Smooth muscle cell (in vitro differentiated cells): Measurements from ENCODE around the gene BTBD10. TPM values are rescaled to one million over a fixed set of nuclear protein-coding genes. Genes with fewer than 3 reads are reported as not detected.

Experiments used
- DNase-seq: peaks from one replicate; lab custom pipeline; 2025; ENCODE audit not compliant: unreplicated experiment; lab: John Stamatoyannopoulos, UW
- H2AFZ ChIP-seq: fragments of 200-600 bp; sonication (generic); 2 replicates; pipeline ENCODE4 v1.6.0; 2016; ENCODE audit warnings: antibody characterized with exemption, low read depth, mild to moderate bottlenecking
- H3F3A ChIP-seq: fragments of 200-600 bp; sonication (generic); 2 replicates; pipeline ENCODE4 v1.6.0; 2017; ENCODE audit warnings: antibody characterized with exemption, low read depth
- H3K27ac ChIP-seq: fragments of 200-600 bp; sonication (generic); 2 replicates; pipeline ENCODE4 v1.5.1; 2016; ENCODE audit warnings: low read depth, mild to moderate bottlenecking
- H3K27me3 ChIP-seq: fragments of 200-600 bp; sonication (generic); 2 replicates; pipeline ENCODE4 v1.6.1; 2016; ENCODE audit warnings: low read depth, mild to moderate bottlenecking
- H3K36me3 ChIP-seq: fragments of 200-600 bp; sonication (generic); 2 replicates; pipeline ENCODE4 v1.5.1; 2016; ENCODE audit warnings: low read depth
- H3K4me1 ChIP-seq: fragments of 200-600 bp; sonication (generic); 2 replicates; pipeline ENCODE4 v1.5.1; 2016; ENCODE audit warnings: low read depth
- H3K4me2 ChIP-seq: fragments of 200-600 bp; sonication (generic); 2 replicates; pipeline ENCODE4 v1.6.0; 2016; ENCODE audit warnings: mild to moderate bottlenecking
- H3K4me3 ChIP-seq: fragments of 200-600 bp; sonication (generic); 2 replicates; pipeline ENCODE4 v1.5.1; 2016; ENCODE audit warnings: mild to moderate bottlenecking
- H3K79me2 ChIP-seq: fragments of 200-600 bp; sonication (generic); 2 replicates; pipeline ENCODE4 v1.6.0; 2016; ENCODE audit warnings: low read depth, mild to moderate bottlenecking
- H3K9ac ChIP-seq: fragments of 200-600 bp; sonication (generic); 2 replicates; pipeline ENCODE4 v1.6.0; 2016; ENCODE audit warnings: low read depth
- H3K9me3 ChIP-seq: fragments of 200-600 bp; sonication (generic); replicated peaks from 2 replicates; pipeline ENCODE4 v1.5.1; 2016; ENCODE audit warnings: low read depth
- H4K20me1 ChIP-seq: fragments of 200-600 bp; sonication (generic); 2 replicates; pipeline ENCODE4 v1.6.0; 2016; ENCODE audit warnings: low read depth
- CTCF ChIP-seq: fragments of 200-600 bp; sonication (generic); IDR thresholded peaks from 2 replicates; pipeline ENCODE4 v1.5.1; 2017; ENCODE audit warnings: borderline replicate concordance, mild to moderate bottlenecking, antibody characterized with exemption; ENCODE audit not compliant: insufficient read depth, poor library complexity, severe bottlenecking
- WGBS: methylation state at CpG from one replicate; pipeline ENCODE4 v1.1.7; 2016; ENCODE audit warnings: low lambda C conversion rate; 5-methylcytosine and 5-hydroxymethylcytosine counted together
- polyA plus RNA-seq: library from polyadenylated mRNA; unstranded; fragments of >200 nt; fragmentation: Nextera tagmentation; extraction: Ambion mirVana; gene quantifications from 2 replicates; pipeline ENCODE4 v1.2.1, GENCODE V29; 2016
- total RNA-seq: library from RNA; depleted of rRNA; stranded (reverse); fragments of >200 nt; gene quantifications from 2 replicates; pipeline ENCODE4 v1.2.3, GENCODE V29; 2014

The BTBD10 gene
- total RNA-seq (48.5 and 56.0 TPM in 2 replicates), polyA plus RNA-seq (22.3 and 40.5 TPM in 2 replicates)

GRCh38 chr11:13462901-13463778 lies at the start of gene BTBD10:
Gene BTBD10 (minus strand): TSS chr11:13463222. CDS start chr11:13445124, 18,098 bp downstream.
- no peak for TF ChIP-seq CTCF
- Histone ChIP-seq H3K27ac (peak within 1 kb of the TSS; percentile 72), H3K36me3 (no peaks in the 10 kb centered on the region)

GRCh38 chr11:13503393-13503792 lies 40.4 kb upstream of the BTBD10 start:
- Histone ChIP-seq H3K9me3 (no peaks in the 10 kb centered on the region), H3K27ac (no peak overlapping the region), H4K20me1 (no peaks in the 10 kb centered on the region), H3K4me2 (no peak overlapping the region), H3K27me3 (no peaks in the 10 kb centered on the region), H3K79me2 (no peaks in the 10 kb centered on the region), H3K36me3 (no peaks in the 10 kb centered on the region), H2AFZ (no peak overlapping the region), H3F3A (no peaks in the 10 kb centered on the region), H3K9ac (no peak overlapping the region), H3K4me3 (no peak overlapping the region), H3K4me1 (no peaks in the 10 kb centered on the region)
- WGBS, result 94% methylated on average over 1 of the region's 1 CpG
- no peak for TF ChIP-seq CTCF
- no peak for DNase-seq

More at GRCh38 chr11:13462901-13463778, at the start of gene BTBD10:
- Histone ChIP-seq H3K4me1 (peaks cover 8% of the 10 kb centered on the region), H4K20me1 (peaks cover 21% of the 10 kb centered on the region), H3K4me3 (peak within 1 kb of the TSS; percentile 85), H2AFZ (peak within 1 kb of the TSS; percentile 94), H3F3A (no peaks in the 10 kb centered on the region), H3K4me2 (peak within 1 kb of the TSS; percentile 88), H3K27me3 (no peaks in the 10 kb centered on the region), H3K9me3 (no peaks in the 10 kb centered on the region), H3K79me2 (peaks cover 41% of the 10 kb centered on the region), H3K9ac (peak within 1 kb of the TSS; percentile 88)
- WGBS, result under 1% methylated on average over 65 of the region's 71 CpGs
- peak; percentile 82 for DNase-seq

DNA sequence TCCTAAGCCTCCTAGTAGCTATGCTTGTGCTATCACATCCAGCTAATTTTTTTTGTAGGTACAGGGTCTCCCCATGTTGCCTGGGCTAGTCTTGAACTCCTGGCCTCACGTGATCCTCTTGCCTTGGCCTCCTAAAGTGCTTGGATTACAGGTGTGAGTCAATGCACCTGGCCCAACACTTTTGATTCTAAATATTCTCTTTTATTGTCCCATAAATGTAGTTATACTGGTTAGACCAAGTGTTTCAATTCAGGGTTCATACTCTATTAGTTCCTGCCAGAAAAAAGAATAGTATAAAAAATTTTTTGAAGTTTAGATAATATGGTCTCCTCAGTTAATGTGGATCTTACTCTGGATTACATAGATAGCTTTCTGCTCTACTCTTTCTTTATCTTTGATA lies 39.5 kb upstream of the BTBD10 start:
- Histone ChIP-seq H3K9ac (no peak overlapping the region), H3K27me3 (no peaks in the 10 kb centered on the region), H3F3A (no peaks in the 10 kb centered on the region), H3K27ac (no peak overlapping the region), H3K4me3 (no peak overlapping the region), H2AFZ (no peak overlapping the region), H3K79me2 (no peaks in the 10 kb centered on the region), H3K36me3 (no peaks in the 10 kb centered on the region), H3K4me2 (no peak overlapping the region), H3K9me3 (no peaks in the 10 kb centered on the region), H4K20me1 (no peaks in the 10 kb centered on the region), H3K4me1 (no peaks in the 10 kb centered on the region)
- no peak for DNase-seq
- WGBS, result 88% methylated on average over 1 of the region's 1 CpG
- TF ChIP-seq CTCF, result no peak

- H3K4me3 ChIP-seq, result no peak within 1 kb of the TSS
- no peaks in the 10 kb centered on the region for H4K20me1 ChIP-seq
- no peak within 1 kb of the TSS for H3K27ac ChIP-seq
- H2AFZ ChIP-seq, result no peak within 1 kb of the TSS
- no peak for TF ChIP-seq CTCF
- no peak within 1 kb of the TSS for H3K9ac ChIP-seq
- H3K36me3 ChIP-seq, result no peaks in the 10 kb centered on the region
- 92% methylated on average over 3 of the region's 3 CpGs for WGBS
- no peaks in the 10 kb centered on the region for H3F3A ChIP-seq
- H3K9me3 ChIP-seq, result no peaks in the 10 kb centered on the region
- H3K4me1 ChIP-seq, result no peaks in the 10 kb centered on the region
- H3K27me3 ChIP-seq, result no peaks in the 10 kb centered on the region
- no peaks in the 10 kb centered on the region for H3K79me2 ChIP-seq
- H3K4me2 ChIP-seq, result no peak within 1 kb of the TSS
- no peak for DNase-seq
Measured at GRCh38 chr11:13495929-13496328, 32.9 kb upstream of the BTBD10 start, which contains the start of gene PTH. Gene PTH (minus strand): TSS chr11:13495997. CDS start chr11:13492855, 3,142 bp downstream.
